ENCODE measurements around the gene PGLYRP2. TPM values are rescaled to one million over a fixed set of nuclear protein-coding genes. Genes with fewer than 3 reads are reported as not detected.

PGLYRP2 gene
- total RNA-seq, 2 donors from 2014 or later, result not detected

DNA sequence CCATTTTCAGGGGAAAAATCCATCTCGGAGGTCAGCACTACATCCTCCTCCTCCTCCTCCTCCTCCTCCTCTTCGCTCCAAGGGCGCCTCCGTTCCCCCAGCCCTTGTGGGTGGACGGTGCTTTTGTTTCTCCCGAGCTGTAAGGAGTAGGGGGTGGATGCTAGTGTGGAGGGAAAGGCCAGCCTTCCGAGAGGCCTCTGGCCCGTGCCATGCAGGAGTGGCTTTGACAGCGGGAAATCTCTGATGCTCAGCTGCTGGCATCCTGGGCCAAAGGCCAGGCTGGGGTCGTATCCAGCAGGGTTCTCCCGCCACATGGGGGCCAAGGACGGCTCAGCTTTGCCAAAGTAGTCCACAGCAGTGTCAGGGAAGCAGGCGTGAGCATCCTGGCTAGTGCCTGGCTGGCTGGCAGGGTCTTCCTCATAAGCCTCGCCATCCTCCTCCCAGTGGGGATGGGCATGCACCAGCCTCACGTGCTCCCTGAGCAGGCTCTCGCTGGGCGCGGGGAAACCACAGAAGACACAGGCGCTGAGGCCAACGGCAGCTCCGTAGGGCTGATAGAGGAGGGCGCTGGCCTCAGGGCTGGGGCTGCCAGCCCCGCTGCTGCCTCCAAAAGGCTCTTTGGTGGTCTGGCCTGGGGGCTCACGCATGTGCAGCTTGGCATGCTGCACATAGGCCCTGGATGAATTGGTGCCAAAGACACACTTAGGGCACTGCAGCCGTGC is 40.1 kb downstream of the PGLYRP2 start:
- no peak for DNase-seq (ENCODE audit: low spot score)
- Histone ChIP-seq H3K4me3 (peak overlapping the region; percentile 10), H3K9me3 (no peaks in the 10 kb centered on the region), H3K27ac (peak overlapping the region; percentile 61 to 64), H3K27me3 (replicated peaks; ENCODE audit: insufficient read depth) (no peaks in the 10 kb centered on the region), H3K4me1 (ENCODE audit: control insufficient read depth in 1 of 2, low read depth in 2 of 2) (peaks cover 36 to 67% of the 10 kb centered on the region in 2 donors), H3K36me3 (no peaks in the 10 kb centered on the region)
- no peak for ATAC-seq (ENCODE audit: insufficient number of reproducible peaks, low FRiP score, low read depth)
- TF ChIP-seq, protein P1, sequence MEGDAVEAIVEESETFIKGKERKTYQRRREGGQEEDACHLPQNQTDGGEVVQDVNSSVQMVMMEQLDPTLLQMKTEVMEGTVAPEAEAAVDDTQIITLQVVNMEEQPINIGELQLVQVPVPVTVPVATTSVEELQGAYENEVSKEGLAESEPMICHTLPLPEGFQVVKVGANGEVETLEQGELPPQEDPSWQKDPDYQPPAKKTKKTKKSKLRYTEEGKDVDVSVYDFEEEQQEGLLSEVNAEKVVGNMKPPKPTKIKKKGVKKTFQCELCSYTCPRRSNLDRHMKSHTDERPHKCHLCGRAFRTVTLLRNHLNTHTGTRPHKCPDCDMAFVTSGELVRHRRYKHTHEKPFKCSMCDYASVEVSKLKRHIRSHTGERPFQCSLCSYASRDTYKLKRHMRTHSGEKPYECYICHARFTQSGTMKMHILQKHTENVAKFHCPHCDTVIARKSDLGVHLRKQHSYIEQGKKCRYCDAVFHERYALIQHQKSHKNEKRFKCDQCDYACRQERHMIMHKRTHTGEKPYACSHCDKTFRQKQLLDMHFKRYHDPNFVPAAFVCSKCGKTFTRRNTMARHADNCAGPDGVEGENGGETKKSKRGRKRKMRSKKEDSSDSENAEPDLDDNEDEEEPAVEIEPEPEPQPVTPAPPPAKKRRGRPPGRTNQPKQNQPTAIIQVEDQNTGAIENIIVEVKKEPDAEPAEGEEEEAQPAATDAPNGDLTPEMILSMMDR (IDR thresholded peaks at IDR 0.05), result no peak

DNA sequence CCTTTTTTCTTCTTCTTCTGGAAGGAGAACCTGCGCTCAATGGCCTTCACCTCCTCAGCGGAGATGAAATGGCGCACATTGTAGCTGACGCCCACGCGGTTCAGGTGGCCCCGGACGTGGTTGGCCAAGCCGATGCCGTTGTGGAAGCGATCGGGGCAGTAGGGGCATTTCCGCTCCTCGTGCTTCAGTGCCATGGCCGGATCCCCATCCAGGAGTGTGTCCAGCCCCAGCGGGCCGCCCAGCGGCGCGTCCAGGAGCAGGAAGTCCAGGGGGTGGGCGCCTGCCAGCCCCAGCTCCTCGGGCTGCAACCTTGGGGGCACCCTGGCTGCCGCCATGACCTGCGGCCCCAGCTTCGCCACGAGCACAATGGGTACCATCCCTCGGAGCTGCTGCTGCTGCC is 40.7 kb downstream of the PGLYRP2 start:
- peak overlapping the region; percentile 61 to 64 for H3K27ac ChIP-seq
- DNase-seq (ENCODE audit: low spot score) (no peak), ATAC-seq (ENCODE audit: insufficient number of reproducible peaks, low FRiP score, low read depth) (no peak)

DNA sequence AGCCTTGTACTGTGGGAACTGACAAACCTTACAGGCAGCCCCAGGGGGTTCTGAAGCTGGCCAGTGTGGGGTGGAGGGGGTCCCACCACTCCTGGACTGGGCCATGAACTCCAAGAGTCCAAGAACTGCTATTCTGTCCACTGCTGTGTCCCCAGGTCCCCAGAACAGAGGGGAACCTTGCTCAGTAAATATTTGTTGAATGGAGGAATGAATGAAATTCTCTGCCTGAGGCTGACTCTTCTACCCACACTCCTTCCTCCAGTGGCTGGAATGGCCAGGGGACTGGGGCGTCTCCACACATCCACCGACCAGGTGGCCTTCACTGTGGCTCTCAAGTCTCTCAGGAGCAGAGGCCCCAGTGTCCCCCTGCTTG is 41.2 kb downstream of the PGLYRP2 start:
- Histone ChIP-seq H3K9me3 (no peaks in the 10 kb centered on the region), H3K27ac (peak overlapping the region; percentile 61 to 64), H3K4me3 (no peak overlapping the region), H3K4me1 (ENCODE audit: control insufficient read depth in 1 of 2, low read depth in 2 of 2) (peaks cover 28 to 64% of the 10 kb centered on the region in 2 donors), H3K27me3 (replicated peaks; ENCODE audit: insufficient read depth) (no peaks in the 10 kb centered on the region), H3K36me3 (no peaks in the 10 kb centered on the region)
- DNase-seq (ENCODE audit: low spot score) (no peak), ATAC-seq (ENCODE audit: insufficient number of reproducible peaks, low FRiP score, low read depth) (no peak)
- TF ChIP-seq, protein P1 (IDR thresholded peaks at IDR 0.05), result no peak

More for the DNA sequence above, 40.7 kb downstream of the PGLYRP2 start:
- Histone ChIP-seq H3K27me3 (replicated peaks; ENCODE audit: insufficient read depth) (no peaks in the 10 kb centered on the region), H3K4me1 (ENCODE audit: control insufficient read depth in 1 of 2, low read depth in 2 of 2) (peaks cover 29 to 65% of the 10 kb centered on the region in 2 donors), H3K36me3 (no peaks in the 10 kb centered on the region), H3K4me3 (no peak overlapping the region), H3K9me3 (no peaks in the 10 kb centered on the region)
- TF ChIP-seq, protein P1 (IDR thresholded peaks at IDR 0.05), result no peak

DNA sequence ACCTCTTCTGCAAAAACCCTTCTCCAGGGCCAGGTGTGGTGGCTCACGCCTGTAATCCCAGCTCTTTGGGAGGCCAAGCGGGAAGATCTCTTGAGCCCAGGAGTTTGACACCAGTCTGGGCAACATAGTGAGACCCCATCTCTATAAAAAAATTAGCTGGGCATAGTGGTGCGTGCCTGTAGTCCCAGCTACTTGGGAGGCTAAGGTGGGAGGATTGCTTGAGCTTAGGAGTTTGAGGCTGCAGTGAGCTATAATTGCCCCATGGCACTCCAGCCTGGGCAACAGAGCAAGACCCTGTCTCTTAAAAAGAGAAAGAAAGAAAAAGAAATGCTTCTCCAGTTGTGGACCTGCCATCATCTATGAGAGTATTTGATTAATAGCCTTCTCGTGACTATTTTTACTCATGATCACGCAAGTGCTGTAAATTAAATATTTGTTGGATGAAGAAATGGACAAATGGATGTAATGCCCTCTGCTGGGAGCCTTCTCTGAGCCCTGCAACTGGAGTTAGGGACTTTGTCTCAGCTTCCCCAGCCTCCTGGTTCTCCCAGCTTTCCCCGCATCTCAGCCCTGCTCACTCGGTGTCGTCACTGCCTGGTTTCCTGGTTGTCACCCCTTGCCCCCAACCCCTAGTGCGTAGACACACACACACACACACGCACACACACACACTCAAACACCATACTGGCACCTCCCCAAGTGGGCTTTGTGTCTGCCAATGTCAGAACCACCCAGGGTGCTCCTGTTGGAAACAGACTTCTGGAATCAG is 41.8 kb downstream of the PGLYRP2 start:
- H3K4me3 ChIP-seq, result peak overlapping the region; percentile 2
- ATAC-seq (ENCODE audit: insufficient number of reproducible peaks, low FRiP score, low read depth) (peak; percentile 49), DNase-seq (ENCODE audit: low spot score) (no peak)
- no peaks in the 10 kb centered on the region for H3K27me3 ChIP-seq (replicated peaks; ENCODE audit: insufficient read depth)
- peaks cover 28 to 58% of the 10 kb centered on the region in 2 donors for H3K4me1 ChIP-seq (ENCODE audit: control insufficient read depth in 1 of 2, low read depth in 2 of 2)
- H3K9me3 ChIP-seq, result no peaks in the 10 kb centered on the region
- no peaks in the 10 kb centered on the region for H3K36me3 ChIP-seq
- TF ChIP-seq, protein P1 (IDR thresholded peaks at IDR 0.05), result peak; percentile 43
- H3K27ac ChIP-seq, result peak overlapping the region; percentile 61 to 78

DNA sequence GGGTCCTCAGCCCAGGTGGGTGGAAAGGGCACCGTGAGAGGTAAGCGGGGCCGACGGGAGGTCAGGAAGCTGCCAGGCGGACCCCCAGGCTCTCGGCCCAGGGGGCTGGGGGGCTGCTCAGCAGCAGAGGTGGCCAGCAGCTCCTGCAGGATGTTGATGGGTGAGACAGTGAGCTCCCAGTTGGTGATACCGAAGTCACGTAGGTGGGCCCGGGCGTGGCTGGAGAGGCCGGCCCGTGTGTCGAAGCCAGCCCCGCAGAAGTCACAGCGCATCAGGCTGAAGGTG is 42.5 kb downstream of the PGLYRP2 start:
- Histone ChIP-seq H3K9me3 (no peaks in the 10 kb centered on the region), H3K36me3 (no peaks in the 10 kb centered on the region), H3K4me3 (no peak overlapping the region), H3K4me1 (ENCODE audit: control insufficient read depth in 1 of 2, low read depth in 2 of 2) (peaks cover 29 to 56% of the 10 kb centered on the region in 2 donors), H3K27me3 (replicated peaks; ENCODE audit: insufficient read depth) (no peaks in the 10 kb centered on the region), H3K27ac (peak overlapping the region; percentile 61 to 78)
- no peak for DNase-seq (ENCODE audit: low spot score)
- ATAC-seq (ENCODE audit: insufficient number of reproducible peaks, low FRiP score, low read depth), result no peak
- TF ChIP-seq, protein P1 (IDR thresholded peaks at IDR 0.05), result no peak
